Neural cell (in vitro differentiated cells): ENCODE measurements around the gene GPRC5A. TPM values are rescaled to one million over a fixed set of nuclear protein-coding genes. Genes with fewer than 3 reads are reported as not detected.

Experiments used
- H2AFZ ChIP-seq: fragments of 200-600, 300-800 bp; sonication (generic), shearing (Covaris generic); 2 replicates; pipeline ENCODE4 v1.6.0; 2014; ENCODE audit warnings: low read depth, mild to moderate bottlenecking, antibody characterized with exemption, low read length, moderate library complexity
- H3F3A ChIP-seq: fragments of 200-600 bp; shearing (Covaris generic); 2 replicates; pipeline ENCODE4 v1.6.1; 2016; ENCODE audit warnings: mild to moderate bottlenecking, moderate library complexity, mixed read lengths, antibody characterized with exemption, low read length; ENCODE audit not compliant: insufficient read depth, poor library complexity, severe bottlenecking
- H3K27ac ChIP-seq: fragments of 200-600, 300-800 bp; sonication (generic), shearing (Covaris generic); 2 replicates; pipeline ENCODE4 v1.5.1; 2014; ENCODE audit warnings: mild to moderate bottlenecking, low read length, moderate library complexity
- H3K27me3 ChIP-seq: fragments of 300-800, 200-600 bp; sonication (generic), shearing (Covaris generic); 2 replicates; pipeline ENCODE4 v1.6.0; 2014; ENCODE audit warnings: mild to moderate bottlenecking, low read depth, low read length, moderate library complexity; ENCODE audit not compliant: insufficient read depth
- H3K36me3 ChIP-seq: fragments of 300-800, 200-600 bp; sonication (generic), shearing (Covaris generic); 2 replicates; pipeline ENCODE4 v1.5.1; 2014; ENCODE audit warnings: mild to moderate bottlenecking, antibody characterized with exemption, low read length, moderate library complexity; ENCODE audit not compliant: insufficient read depth
- H3K4me2 ChIP-seq: fragments of 300-800, 200-600 bp; sonication (generic), shearing (Covaris generic); 2 replicates; pipeline ENCODE4 v1.6.0; 2014; ENCODE audit warnings: mild to moderate bottlenecking, low read length
- H3K4me3 ChIP-seq: fragments of 300-800, 200-600 bp; sonication (generic), shearing (Covaris generic); 2 replicates; pipeline ENCODE4 v1.5.1; 2014; ENCODE audit warnings: mild to moderate bottlenecking, low read length, moderate library complexity
- H3K79me2 ChIP-seq: fragments of 200-600 bp; shearing (Covaris generic); replicated peaks from 2 replicates; pipeline ENCODE4 v1.6.0; 2014; ENCODE audit warnings: mild to moderate bottlenecking, low read length, moderate library complexity; ENCODE audit not compliant: insufficient read depth
- H3K9ac ChIP-seq: fragments of 300-800, 200-600 bp; sonication (generic), shearing (Covaris generic); 2 replicates; pipeline ENCODE4 v1.6.1; 2016; ENCODE audit warnings: mild to moderate bottlenecking, low read length, mixed read lengths
- H3K9me2 ChIP-seq: fragments of 200-600 bp; shearing (Covaris generic); 2 replicates; pipeline ENCODE4 v1.6.1; 2016; ENCODE audit warnings: mild to moderate bottlenecking, low read length, mixed read lengths; ENCODE audit not compliant: insufficient read depth
- H3K9me3 ChIP-seq: fragments of 200-600, 300-800 bp; sonication (generic), shearing (Covaris generic); 2 replicates; pipeline ENCODE4 v1.6.1; 2016; ENCODE audit warnings: mild to moderate bottlenecking, mixed run types, low read length, moderate library complexity, mixed read lengths
- H4K20me1 ChIP-seq: fragments of 200-600 bp; shearing (Covaris generic); 2 replicates; pipeline ENCODE4 v1.6.1; 2016; ENCODE audit warnings: mild to moderate bottlenecking, mixed run types; ENCODE audit not compliant: insufficient read depth
- EP300 ChIP-seq: fragments of 450-650 bp; conservative IDR thresholded peaks from 2 replicates; pipeline ENCODE4 v1.6.1; 2014; ENCODE audit warnings: antibody characterized with exemption, mild to moderate bottlenecking, moderate library complexity; ENCODE audit not compliant: poor library complexity, severe bottlenecking
- EZH2 ChIP-seq: fragments of 200-600, 300-800 bp; shearing (Covaris generic), sonication (generic); IDR thresholded peaks from 2 replicates; pipeline ENCODE4 v1.6.1; 2014; ENCODE audit warnings: antibody characterized with exemption, low read length, borderline replicate concordance, mild to moderate bottlenecking; ENCODE audit not compliant: insufficient read depth, poor library complexity, severe bottlenecking
- MXI1 ChIP-seq: fragments of 450-650 bp; conservative IDR thresholded peaks from 2 replicates; pipeline ENCODE4 v1.6.1; 2014; ENCODE audit warnings: antibody characterized with exemption, mild to moderate bottlenecking; ENCODE audit not compliant: poor library complexity, severe bottlenecking
- POLR2AphosphoS5 ChIP-seq: IDR thresholded peaks from 2 replicates; pipeline ENCODE4 v1.6.1; 2012
- RAD21 ChIP-seq: fragments of 450-650 bp; conservative IDR thresholded peaks from 2 replicates; pipeline ENCODE4 v1.6.1; 2014; ENCODE audit warnings: antibody characterized with exemption, mild to moderate bottlenecking, moderate library complexity
- SMC3 ChIP-seq: fragments of 450-650 bp; conservative IDR thresholded peaks from 2 replicates; pipeline ENCODE4 v1.6.1; 2014; ENCODE audit warnings: antibody characterized with exemption, mild to moderate bottlenecking, moderate library complexity; ENCODE audit not compliant: poor library complexity
- TAF1 ChIP-seq: IDR thresholded peaks from 2 replicates; pipeline ENCODE4 v1.6.1; 2012; ENCODE audit warnings: low read depth
- polyA plus RNA-seq: library from polyadenylated mRNA; depleted of rRNA; stranded (reverse); fragments of >200 nt; gene quantifications from 2 replicates; pipeline ENCODE4 v1.2.3, GENCODE V29; 2014
- TF ChIP-seq, protein P1 (sequence below): IDR thresholded peaks from 2 replicates; pipeline ENCODE4 v1.6.1; 2012; ENCODE audit warnings: borderline replicate concordance
- TF ChIP-seq, protein P2 (sequence below): fragments of 450-650 bp; IDR thresholded peaks from 2 replicates; pipeline ENCODE4 v1.5.1; 2014; ENCODE audit warnings: antibody characterized with exemption, mild to moderate bottlenecking, moderate library complexity; ENCODE audit not compliant: poor library complexity, severe bottlenecking

The GPRC5A gene
- polyA plus RNA-seq, 1 donor from 2014 or later = 0.09 TPM

DNA sequence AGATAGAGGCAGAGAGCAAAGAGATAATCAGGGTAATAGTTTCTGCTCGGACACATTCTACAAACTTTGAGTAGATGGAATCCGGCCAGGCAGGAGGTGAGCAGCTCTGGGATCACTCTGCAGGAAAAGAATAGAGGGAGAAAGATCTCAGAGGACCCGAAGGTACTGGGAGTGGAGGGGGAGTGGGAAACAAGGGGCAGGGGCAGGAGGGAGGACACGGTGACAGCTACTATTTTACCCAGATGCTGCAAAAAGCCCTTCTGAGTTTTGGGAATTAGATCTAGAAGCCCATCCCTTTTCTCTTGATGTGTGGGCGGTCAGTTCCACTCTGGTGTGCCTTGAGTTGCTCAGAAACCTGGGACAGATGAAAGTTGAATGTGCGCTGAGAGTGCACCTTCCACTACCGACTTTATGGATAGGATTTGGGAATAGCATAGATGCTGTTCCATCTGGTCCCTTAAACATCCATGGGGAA lies 556 bp downstream of the GPRC5A start:
- H3K9me3 ChIP-seq = no peaks in the 10 kb centered on the region
- no peaks in the 10 kb centered on the region for H3K9me2 ChIP-seq
- H3K79me2 ChIP-seq = no peaks in the 10 kb centered on the region
- H2AFZ ChIP-seq = no peak overlapping the region
- H4K20me1 ChIP-seq = no peaks in the 10 kb centered on the region
- H3K27ac ChIP-seq = no peak overlapping the region
- no peaks in the 10 kb centered on the region for H3F3A ChIP-seq
- H3K36me3 ChIP-seq = no peaks in the 10 kb centered on the region
- TF ChIP-seq EP300 = no peak
- TF ChIP-seq, protein P1, sequence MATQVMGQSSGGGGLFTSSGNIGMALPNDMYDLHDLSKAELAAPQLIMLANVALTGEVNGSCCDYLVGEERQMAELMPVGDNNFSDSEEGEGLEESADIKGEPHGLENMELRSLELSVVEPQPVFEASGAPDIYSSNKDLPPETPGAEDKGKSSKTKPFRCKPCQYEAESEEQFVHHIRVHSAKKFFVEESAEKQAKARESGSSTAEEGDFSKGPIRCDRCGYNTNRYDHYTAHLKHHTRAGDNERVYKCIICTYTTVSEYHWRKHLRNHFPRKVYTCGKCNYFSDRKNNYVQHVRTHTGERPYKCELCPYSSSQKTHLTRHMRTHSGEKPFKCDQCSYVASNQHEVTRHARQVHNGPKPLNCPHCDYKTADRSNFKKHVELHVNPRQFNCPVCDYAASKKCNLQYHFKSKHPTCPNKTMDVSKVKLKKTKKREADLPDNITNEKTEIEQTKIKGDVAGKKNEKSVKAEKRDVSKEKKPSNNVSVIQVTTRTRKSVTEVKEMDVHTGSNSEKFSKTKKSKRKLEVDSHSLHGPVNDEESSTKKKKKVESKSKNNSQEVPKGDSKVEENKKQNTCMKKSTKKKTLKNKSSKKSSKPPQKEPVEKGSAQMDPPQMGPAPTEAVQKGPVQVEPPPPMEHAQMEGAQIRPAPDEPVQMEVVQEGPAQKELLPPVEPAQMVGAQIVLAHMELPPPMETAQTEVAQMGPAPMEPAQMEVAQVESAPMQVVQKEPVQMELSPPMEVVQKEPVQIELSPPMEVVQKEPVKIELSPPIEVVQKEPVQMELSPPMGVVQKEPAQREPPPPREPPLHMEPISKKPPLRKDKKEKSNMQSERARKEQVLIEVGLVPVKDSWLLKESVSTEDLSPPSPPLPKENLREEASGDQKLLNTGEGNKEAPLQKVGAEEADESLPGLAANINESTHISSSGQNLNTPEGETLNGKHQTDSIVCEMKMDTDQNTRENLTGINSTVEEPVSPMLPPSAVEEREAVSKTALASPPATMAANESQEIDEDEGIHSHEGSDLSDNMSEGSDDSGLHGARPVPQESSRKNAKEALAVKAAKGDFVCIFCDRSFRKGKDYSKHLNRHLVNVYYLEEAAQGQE = no peak
- TF ChIP-seq, protein P2, sequence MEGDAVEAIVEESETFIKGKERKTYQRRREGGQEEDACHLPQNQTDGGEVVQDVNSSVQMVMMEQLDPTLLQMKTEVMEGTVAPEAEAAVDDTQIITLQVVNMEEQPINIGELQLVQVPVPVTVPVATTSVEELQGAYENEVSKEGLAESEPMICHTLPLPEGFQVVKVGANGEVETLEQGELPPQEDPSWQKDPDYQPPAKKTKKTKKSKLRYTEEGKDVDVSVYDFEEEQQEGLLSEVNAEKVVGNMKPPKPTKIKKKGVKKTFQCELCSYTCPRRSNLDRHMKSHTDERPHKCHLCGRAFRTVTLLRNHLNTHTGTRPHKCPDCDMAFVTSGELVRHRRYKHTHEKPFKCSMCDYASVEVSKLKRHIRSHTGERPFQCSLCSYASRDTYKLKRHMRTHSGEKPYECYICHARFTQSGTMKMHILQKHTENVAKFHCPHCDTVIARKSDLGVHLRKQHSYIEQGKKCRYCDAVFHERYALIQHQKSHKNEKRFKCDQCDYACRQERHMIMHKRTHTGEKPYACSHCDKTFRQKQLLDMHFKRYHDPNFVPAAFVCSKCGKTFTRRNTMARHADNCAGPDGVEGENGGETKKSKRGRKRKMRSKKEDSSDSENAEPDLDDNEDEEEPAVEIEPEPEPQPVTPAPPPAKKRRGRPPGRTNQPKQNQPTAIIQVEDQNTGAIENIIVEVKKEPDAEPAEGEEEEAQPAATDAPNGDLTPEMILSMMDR = no peak
- no peak for TF ChIP-seq TAF1
- no peak for TF ChIP-seq EZH2
- no peak for TF ChIP-seq POLR2AphosphoS5
- TF ChIP-seq SMC3 = no peak
- no peak for TF ChIP-seq RAD21
- TF ChIP-seq MXI1 = no peak
- H3K27me3 ChIP-seq = peaks cover 22% of the 10 kb centered on the region
- H3K9ac ChIP-seq = no peak overlapping the region
- H3K4me2 ChIP-seq = no peak overlapping the region
- peak overlapping the region; percentile 62 for H3K4me3 ChIP-seq

- no peak overlapping the region for H3K9ac ChIP-seq
Observed at GRCh38 chr12:12892681-12893141, 1.3 kb downstream of the GPRC5A start.

More at GRCh38 chr12:12892681-12893141, 1.3 kb downstream of the GPRC5A start:
- Histone ChIP-seq H3K4me3 (no peak overlapping the region), H4K20me1 (no peaks in the 10 kb centered on the region), H3K9me3 (no peaks in the 10 kb centered on the region), H3K27ac (no peak overlapping the region), H3K27me3 (peaks cover 22% of the 10 kb centered on the region), H3F3A (no peaks in the 10 kb centered on the region), H2AFZ (no peak overlapping the region), H3K4me2 (no peak overlapping the region), H3K79me2 (no peaks in the 10 kb centered on the region), H3K36me3 (no peaks in the 10 kb centered on the region), H3K9me2 (no peaks in the 10 kb centered on the region)
- TF ChIP-seq, protein P1 = no peak
- TF ChIP-seq RAD21 (no peak), TAF1 (no peak), EP300 (no peak), MXI1 (no peak)
- TF ChIP-seq, protein P2 = no peak
